K562 (cell line): ENCODE results near the gene RBM22. TPM values are rescaled to one million over a fixed set of nuclear protein-coding genes. Genes with fewer than 3 reads are reported as not detected.

ENCODE experiments used
- ATF1 ChIP-seq, 2 experiments: fragments of 450-650 bp in 1 of 2; IDR thresholded peaks; 2 replicates each; pipeline ENCODE4 v1.6.1; 2016; ENCODE audit warnings: missing compliant biosample characterization in 1 of 2, missing genetic modification characterization in 1 of 2
- CBX5 ChIP-seq: IDR thresholded peaks from 2 replicates; pipeline ENCODE4 v1.6.1; 2014; ENCODE audit warnings: low read depth, borderline replicate concordance
- CXXC5 ChIP-seq: fragments of 250-450 bp; sonication (Bioruptor Pico); IDR thresholded peaks from 2 replicates; pipeline ENCODE4 v1.8.0; 2022; ENCODE audit warnings: inconsistent platforms, mild to moderate bottlenecking, moderate library complexity
- FOXK2 ChIP-seq, 2 experiments: fragments of 450-650 bp; IDR thresholded peaks in 1 of 2; conservative IDR thresholded peaks in 1 of 2; 2 replicates each; pipeline ENCODE4 v1.6.1; 2016; ENCODE audit warnings: low read depth in 2 of 2, mild to moderate bottlenecking in 1 of 2
- MYNN ChIP-seq, 2 experiments: sonication (generic); formaldehyde crosslinking in 1 of 2; IDR thresholded peaks; 2 replicates each; pipeline versions ENCODE4 v1.5.0 to v1.6.1; 2016 to 2020; ENCODE audit warnings: antibody characterized with exemption in 1 of 2, missing genetic modification reagents in 1 of 2
- POLR3A ChIP-seq: IDR thresholded peaks from 2 replicates; pipeline ENCODE4 v1.6.1; 2011; ENCODE audit warnings: borderline replicate concordance, mild to moderate bottlenecking, moderate library complexity; ENCODE audit not compliant: insufficient read length, insufficient read depth; ENCODE audit errors: extremely low read depth
- TCF3 ChIP-seq: sonication (generic); formaldehyde crosslinking; IDR thresholded peaks from 2 replicates; pipeline ENCODE4 v1.4.0; 2020; ENCODE audit warnings: mild to moderate bottlenecking, missing genetic modification reagents
- TEAD4 ChIP-seq, 2 experiments: sonication (generic) in 1 of 2; formaldehyde crosslinking in 1 of 2; IDR thresholded peaks; 2 replicates each; pipeline versions ENCODE4 v1.6.1 to v1.8.0; 2012 to 2022; ENCODE audit warnings: borderline replicate concordance in 1 of 2, inconsistent platforms in 1 of 2, low read length in 1 of 2, mild to moderate bottlenecking in 1 of 2, missing genetic modification reagents in 1 of 2
- THAP12 ChIP-seq: fragments of 250-450 bp; sonication (Bioruptor Pico); IDR thresholded peaks from 2 replicates; pipeline ENCODE4 v1.9.0; 2021; ENCODE audit warnings: mild to moderate bottlenecking, inconsistent platforms
- ZC3H11A ChIP-seq: IDR thresholded peaks from 2 replicates; pipeline ENCODE4 v1.6.1; 2012; ENCODE audit warnings: low read depth, low read length, improper control_type of control experiment
- ZNF140 ChIP-seq: fragments of 250-450 bp; sonication (Bioruptor Pico); IDR thresholded peaks from 2 replicates; pipeline ENCODE4 v1.8.0; 2021; ENCODE audit warnings: moderate library complexity, mild to moderate bottlenecking, inconsistent platforms
- ZNF3 ChIP-seq: fragments of 250-450 bp; sonication (Bioruptor Pico); IDR thresholded peaks from 2 replicates; pipeline ENCODE4 v1.5.0; 2021; ENCODE audit warnings: mild to moderate bottlenecking, moderate library complexity
- ZNF311 ChIP-seq: fragments of 250-450 bp; sonication (Bioruptor Pico); IDR thresholded peaks from 2 replicates; pipeline ENCODE4 v1.4.0; 2020; ENCODE audit warnings: mild to moderate bottlenecking, moderate library complexity
- ZNF354B ChIP-seq: fragments of 250-450 bp; sonication (Bioruptor Pico); IDR thresholded peaks from 2 replicates; pipeline ENCODE4 v1.4.0; 2020
- polyA plus RNA-seq, 8 experiments: library from polyadenylated mRNA; depleted of rRNA in 4 of 8; stranded (reverse) in 5 of 8; unstranded in 3 of 8; fragments of >200 nt; fragmentation: Nextera tagmentation in 2 of 8; fragmentation: Illumina TruSeq in 1 of 8; extraction: Ambion mirVana in 2 of 8; extraction: Trizol in 1 of 8; gene quantifications; 2 replicates each; pipeline versions ENCODE4 v1.2.1 to v1.2.3, GENCODE V29; 2011 to 2014; ENCODE audit warnings: inconsistent platforms in 1 of 8, missing spikeins in 1 of 8
- total RNA-seq, 7 experiments: library from RNA; depleted of rRNA in 6 of 7; stranded (reverse); fragments of >200 nt in 6 of 7; fragmentation: Illumina TruSeq in 2 of 7; extraction: Trizol in 2 of 7; gene quantifications; 2 replicates each; pipeline versions ENCODE4 v1.2.1 to v1.2.3, GENCODE V29; 2011 to 2021; ENCODE audit warnings: low replicate concordance in 1 of 7
- TF ChIP-seq, protein P1 (sequence below), 2 experiments: fragments of 450-650 bp; conservative IDR thresholded peaks; 2 replicates each; pipeline ENCODE4 v1.6.1; 2017; ENCODE audit warnings: mild to moderate bottlenecking in 2 of 2, moderate library complexity in 2 of 2
- TF ChIP-seq, protein P2 (sequence below): fragments of 450-650 bp; IDR thresholded peaks from 2 replicates; pipeline ENCODE4 v1.6.1; 2014; ENCODE audit warnings: low read depth, mild to moderate bottlenecking, moderate library complexity, borderline replicate concordance
- TF ChIP-seq, protein P3 (sequence below): fragments of 250-450 bp; sonication (Bioruptor Pico); IDR thresholded peaks from 2 replicates; pipeline ENCODE4 v1.6.1; 2021; ENCODE audit warnings: mild to moderate bottlenecking
- TF ChIP-seq, protein P4 (sequence below), 2 experiments: fragments of 450-650 bp; IDR thresholded peaks; 2 replicates each; pipeline ENCODE4 v1.6.1; 2016

The RBM22 gene
- total and polyA plus RNA-seq, 9 of the 15 experiments (the other 6 are each of a cell fraction or from before 2014, with no cell fraction given): 31.3 to 82.2 (median 44.8) TPM

DNA sequence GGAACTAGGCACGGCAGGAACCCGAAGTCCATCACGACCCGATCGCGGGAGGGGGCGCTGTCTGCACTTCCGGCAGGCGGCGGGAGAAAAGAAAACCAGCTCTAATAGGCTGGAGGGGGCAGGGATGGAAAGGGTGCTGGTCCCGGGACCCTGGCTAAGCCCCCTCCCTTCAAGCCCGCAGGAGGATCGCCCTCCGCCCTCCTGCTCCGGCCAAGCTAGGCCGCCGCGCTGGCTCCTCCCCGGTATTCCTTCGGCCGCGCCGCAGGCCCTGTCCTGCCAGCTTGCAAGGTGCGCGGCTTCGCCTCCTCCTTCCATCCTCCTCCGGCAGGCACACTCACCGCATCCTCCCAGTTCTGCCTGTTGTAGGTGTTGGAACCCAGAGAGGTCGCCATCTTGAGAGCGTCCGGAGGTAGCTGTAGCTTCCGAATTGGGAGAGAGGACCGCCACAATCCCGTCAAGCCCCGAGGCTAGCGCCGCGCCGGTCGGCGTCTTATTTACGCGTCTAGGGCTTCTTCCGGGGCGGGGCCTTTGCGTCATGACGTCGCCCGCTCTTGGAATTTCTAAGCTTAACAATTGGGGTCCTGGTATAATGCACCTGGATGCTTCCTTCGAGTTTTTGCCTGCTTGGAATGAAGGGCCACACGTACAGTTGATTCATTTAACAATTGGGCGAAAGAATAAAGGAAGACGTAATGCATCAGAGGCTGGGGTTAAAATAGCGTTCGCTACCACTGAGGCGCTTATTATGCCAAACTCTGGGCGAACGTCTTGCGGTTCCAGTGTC is at the start of gene RBM22 (continued):
- TF ChIP-seq, protein P1, sequence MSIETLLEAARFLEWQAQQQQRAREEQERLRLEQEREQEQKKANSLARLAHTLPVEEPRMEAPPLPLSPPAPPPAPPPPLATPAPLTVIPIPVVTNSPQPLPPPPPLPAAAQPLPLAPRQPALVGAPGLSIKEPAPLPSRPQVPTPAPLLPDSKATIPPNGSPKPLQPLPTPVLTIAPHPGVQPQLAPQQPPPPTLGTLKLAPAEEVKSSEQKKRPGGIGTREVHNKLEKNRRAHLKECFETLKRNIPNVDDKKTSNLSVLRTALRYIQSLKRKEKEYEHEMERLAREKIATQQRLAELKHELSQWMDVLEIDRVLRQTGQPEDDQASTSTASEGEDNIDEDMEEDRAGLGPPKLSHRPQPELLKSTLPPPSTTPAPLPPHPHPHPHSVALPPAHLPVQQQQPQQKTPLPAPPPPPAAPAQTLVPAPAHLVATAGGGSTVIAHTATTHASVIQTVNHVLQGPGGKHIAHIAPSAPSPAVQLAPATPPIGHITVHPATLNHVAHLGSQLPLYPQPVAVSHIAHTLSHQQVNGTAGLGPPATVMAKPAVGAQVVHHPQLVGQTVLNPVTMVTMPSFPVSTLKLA (conservative IDR thresholded peaks at IDR 0.05): peak; percentile 49 to 77
- TF ChIP-seq ZNF354B (CRISPR knock-in tag) (no peak), ATF1 (CRISPR knock-in tag; IDR thresholded peaks at IDR 0.05) (peak; percentile 84), ATF1 (tag; IDR thresholded peaks at IDR 0.05) (peak; percentile 98), FOXK2 (conservative IDR thresholded peaks at IDR 0.05 in 1 of 2, IDR thresholded peaks at IDR 0.05 in 1 of 2; ENCODE audit: low read depth in 2 of 2) (peak; percentile 91 to 94), CBX5 (no peak), MYNN (IDR thresholded peaks at IDR 0.05) (no peak), MYNN (CRISPR knock-in tag; IDR thresholded peaks at IDR 0.05) (no peak), CXXC5 (peak; percentile 85), ZNF140 (CRISPR knock-in tag) (no peak), TCF3 (CRISPR knock-in tag) (no peak), POLR3A (no peak), ZNF3 (CRISPR knock-in tag) (no peak), ZC3H11A (no peak), THAP12 (CRISPR knock-in tag) (no peak), TEAD4 (IDR thresholded peaks at IDR 0.05; ENCODE audit: low read length) (peak; percentile 74), TEAD4 (CRISPR knock-in tag; IDR thresholded peaks at IDR 0.05; ENCODE audit: borderline replicate concordance) (no peak), ZNF311 (CRISPR knock-in tag) (no peak)
- TF ChIP-seq, protein P2, sequence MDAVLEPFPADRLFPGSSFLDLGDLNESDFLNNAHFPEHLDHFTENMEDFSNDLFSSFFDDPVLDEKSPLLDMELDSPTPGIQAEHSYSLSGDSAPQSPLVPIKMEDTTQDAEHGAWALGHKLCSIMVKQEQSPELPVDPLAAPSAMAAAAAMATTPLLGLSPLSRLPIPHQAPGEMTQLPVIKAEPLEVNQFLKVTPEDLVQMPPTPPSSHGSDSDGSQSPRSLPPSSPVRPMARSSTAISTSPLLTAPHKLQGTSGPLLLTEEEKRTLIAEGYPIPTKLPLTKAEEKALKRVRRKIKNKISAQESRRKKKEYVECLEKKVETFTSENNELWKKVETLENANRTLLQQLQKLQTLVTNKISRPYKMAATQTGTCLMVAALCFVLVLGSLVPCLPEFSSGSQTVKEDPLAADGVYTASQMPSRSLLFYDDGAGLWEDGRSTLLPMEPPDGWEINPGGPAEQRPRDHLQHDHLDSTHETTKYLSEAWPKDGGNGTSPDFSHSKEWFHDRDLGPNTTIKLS: peak; percentile 49; the same call in 1 of the 2 replicates
- TF ChIP-seq, protein P3, sequence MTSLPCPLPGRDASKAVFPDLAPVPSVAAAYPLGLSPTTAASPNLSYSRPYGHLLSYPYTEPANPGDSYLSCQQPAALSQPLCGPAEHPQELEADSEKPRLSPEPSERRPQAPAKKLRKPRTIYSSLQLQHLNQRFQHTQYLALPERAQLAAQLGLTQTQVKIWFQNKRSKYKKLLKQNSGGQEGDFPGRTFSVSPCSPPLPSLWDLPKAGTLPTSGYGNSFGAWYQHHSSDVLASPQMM (CRISPR knock-in tag): no peak
- TF ChIP-seq, protein P4, sequence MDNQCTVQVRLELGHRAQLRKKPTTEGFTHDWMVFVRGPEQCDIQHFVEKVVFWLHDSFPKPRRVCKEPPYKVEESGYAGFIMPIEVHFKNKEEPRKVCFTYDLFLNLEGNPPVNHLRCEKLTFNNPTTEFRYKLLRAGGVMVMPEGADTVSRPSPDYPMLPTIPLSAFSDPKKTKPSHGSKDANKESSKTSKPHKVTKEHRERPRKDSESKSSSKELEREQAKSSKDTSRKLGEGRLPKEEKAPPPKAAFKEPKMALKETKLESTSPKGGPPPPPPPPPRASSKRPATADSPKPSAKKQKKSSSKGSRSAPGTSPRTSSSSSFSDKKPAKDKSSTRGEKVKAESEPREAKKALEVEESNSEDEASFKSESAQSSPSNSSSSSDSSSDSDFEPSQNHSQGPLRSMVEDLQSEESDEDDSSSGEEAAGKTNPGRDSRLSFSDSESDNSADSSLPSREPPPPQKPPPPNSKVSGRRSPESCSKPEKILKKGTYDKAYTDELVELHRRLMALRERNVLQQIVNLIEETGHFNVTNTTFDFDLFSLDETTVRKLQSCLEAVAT (IDR thresholded peaks at IDR 0.05): no peak
